SK-N-SH (cell line): ENCODE results near the gene ZNF468.

Experiments
- CTCF ChIP-seq: fragments of 200-600 bp; sonication (generic); IDR thresholded peaks from 2 replicates; pipeline ENCODE4 v1.6.1; 2017; ENCODE audit warnings: antibody characterized with exemption, mild to moderate bottlenecking, moderate library complexity
- EP300 ChIP-seq, 2 experiments: IDR thresholded peaks; 2 replicates each; pipeline versions ENCODE4 v1.4.0 to v1.6.1; 2012; ENCODE audit warnings: borderline replicate concordance in 1 of 2, low read depth in 1 of 2, low read length in 1 of 2
- MAX ChIP-seq: IDR thresholded peaks from 2 replicates; pipeline ENCODE4 v1.4.0; 2012; ENCODE audit warnings: low read depth
- NRF1 ChIP-seq: IDR thresholded peaks from 2 replicates; pipeline ENCODE4 v1.6.1; 2012; ENCODE audit warnings: low read depth, mild to moderate bottlenecking, low read length
- PBX3 ChIP-seq: IDR thresholded peaks from 2 replicates; pipeline ENCODE4; 2012
- RAD21 ChIP-seq: IDR thresholded peaks from 2 replicates; pipeline ENCODE4 v1.6.1; 2012; ENCODE audit warnings: mild to moderate bottlenecking, low read length
- SMC3 ChIP-seq: IDR thresholded peaks from 2 replicates; pipeline ENCODE4 v1.6.1; 2012; ENCODE audit warnings: low read depth, low read length, improper control_type of control experiment
- USF1 ChIP-seq: IDR thresholded peaks from 2 replicates; pipeline ENCODE4 v1.4.0; 2012; ENCODE audit warnings: low read depth, borderline replicate concordance

- TF ChIP-seq CTCF = no peak
- TF ChIP-seq SMC3 = no peak
- no peak for TF ChIP-seq EP300 (IDR thresholded peaks at IDR 0.05; ENCODE audit: borderline replicate concordance in 1 of 2, low read depth in 1 of 2, low read length in 1 of 2)
- TF ChIP-seq USF1 = no peak
- TF ChIP-seq MAX = no peak
- no peak for TF ChIP-seq RAD21
- TF ChIP-seq NRF1 = no peak
- no peak for TF ChIP-seq PBX3
These were observed 68.0 kb downstream of the ZNF468 start for GRCh38 chr19:52789440-52789839.
